HG03139 (cell line): ENCODE results near the gene RAD50.
A peak's percentile ranks its signal among the peaks of the same experiment; 100 is the strongest.

ENCODE experiments used
- ATAC-seq: cut with Tn5 transposase; IDR thresholded peaks from one replicate; pipeline ENCODE4 v1.9.1; 2021; ENCODE audit not compliant: unreplicated experiment

The RAD50 gene

GRCh38 chr5:132659598-132660493, 103.1 kb downstream of the RAD50 start:
- no peak for ATAC-seq

DNA sequence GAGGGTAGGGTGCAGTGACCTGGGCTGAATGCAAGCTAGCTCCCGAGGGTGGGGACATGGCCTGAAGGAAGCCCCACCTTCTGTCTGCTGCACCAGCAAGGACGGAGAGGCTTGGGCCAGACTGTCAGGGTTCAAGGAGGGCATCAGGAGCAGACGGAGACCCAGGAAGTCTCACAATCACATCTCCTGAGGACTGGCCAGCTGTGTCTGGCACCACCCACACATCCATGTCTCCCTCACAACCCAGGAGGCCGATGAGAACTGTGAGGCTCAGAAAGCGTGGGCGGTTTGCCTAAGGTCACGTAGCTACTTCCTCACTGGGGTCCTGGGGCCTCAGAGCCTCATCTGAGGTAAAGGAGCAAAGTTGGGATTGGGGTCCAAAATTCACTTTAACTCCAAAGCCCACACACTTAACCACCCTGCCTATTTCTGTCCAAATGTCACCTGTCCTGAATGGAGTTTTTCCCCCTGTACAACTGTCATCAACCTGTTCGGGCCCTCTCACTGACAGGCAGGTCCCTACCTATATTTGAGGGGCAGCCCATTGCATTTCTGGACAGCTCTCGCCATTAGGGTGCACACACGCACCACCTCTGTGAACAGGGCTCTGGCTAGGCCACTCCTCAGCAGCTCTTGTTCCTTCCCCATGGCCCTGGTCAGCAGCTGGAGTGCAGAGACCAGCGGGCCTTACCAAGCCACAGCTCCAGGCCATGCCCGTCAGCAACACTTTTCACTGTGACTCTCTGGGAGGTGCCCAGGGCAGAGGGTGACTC, 104.6 kb downstream of the RAD50 start:
- ATAC-seq = no peak

GRCh38 chr5:132662004-132662401, 105.2 kb downstream of the RAD50 start:
- no peak for ATAC-seq

- ATAC-seq = peak; percentile 50
Measured at GRCh38 chr5:132662925-132663770, 106.4 kb downstream of the RAD50 start.

DNA sequence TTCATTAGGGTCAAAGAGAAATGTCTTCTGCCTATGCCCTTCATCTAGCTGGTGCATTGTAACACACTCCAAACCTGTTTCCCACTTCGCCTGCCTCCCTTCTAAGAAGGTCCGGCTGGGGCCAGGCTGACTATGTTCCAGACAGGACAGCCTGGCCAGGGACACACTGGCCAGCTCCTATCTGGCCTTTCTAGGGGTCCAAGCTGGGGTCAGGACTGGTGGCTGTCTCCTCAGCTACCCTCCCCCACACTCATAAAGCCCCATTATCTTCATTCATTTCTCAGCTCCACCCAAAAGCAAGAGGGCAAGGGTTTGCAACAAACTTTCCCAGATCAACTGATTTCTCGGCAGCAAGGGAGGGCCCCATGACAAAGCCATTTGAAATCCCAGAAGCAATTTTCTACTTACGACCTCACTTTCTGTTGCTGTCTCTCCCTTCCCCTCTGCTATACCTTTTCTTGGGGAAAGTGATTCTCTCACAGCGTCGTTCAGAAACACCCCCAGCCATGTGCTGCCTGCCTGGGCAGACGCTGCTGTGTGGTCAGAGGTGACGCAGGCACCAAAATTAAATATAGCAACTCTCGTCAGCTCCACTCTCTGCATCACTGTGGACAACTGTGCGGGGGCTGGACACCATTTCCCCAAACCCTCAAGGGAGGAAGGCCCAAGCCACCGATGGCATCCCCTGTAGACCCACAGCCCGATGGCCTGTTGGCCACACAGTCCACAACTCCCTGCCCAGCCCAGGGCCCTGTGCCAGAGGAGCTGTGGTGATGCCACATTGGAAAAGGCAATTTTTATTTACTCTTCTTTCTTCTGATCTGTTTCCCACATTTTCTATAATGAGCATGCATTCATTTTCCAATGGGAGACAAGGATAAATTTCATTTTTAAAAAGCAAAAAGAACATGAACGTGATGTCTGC, 107.3 kb downstream of the RAD50 start:
- ATAC-seq = peak; percentile 36

- ATAC-seq = no peak
Measured at GRCh38 chr5:132664696-132665209, 108.0 kb downstream of the RAD50 start.

GRCh38 chr5:132665574-132666080, 108.8 kb downstream of the RAD50 start:
- no peak for ATAC-seq

DNA sequence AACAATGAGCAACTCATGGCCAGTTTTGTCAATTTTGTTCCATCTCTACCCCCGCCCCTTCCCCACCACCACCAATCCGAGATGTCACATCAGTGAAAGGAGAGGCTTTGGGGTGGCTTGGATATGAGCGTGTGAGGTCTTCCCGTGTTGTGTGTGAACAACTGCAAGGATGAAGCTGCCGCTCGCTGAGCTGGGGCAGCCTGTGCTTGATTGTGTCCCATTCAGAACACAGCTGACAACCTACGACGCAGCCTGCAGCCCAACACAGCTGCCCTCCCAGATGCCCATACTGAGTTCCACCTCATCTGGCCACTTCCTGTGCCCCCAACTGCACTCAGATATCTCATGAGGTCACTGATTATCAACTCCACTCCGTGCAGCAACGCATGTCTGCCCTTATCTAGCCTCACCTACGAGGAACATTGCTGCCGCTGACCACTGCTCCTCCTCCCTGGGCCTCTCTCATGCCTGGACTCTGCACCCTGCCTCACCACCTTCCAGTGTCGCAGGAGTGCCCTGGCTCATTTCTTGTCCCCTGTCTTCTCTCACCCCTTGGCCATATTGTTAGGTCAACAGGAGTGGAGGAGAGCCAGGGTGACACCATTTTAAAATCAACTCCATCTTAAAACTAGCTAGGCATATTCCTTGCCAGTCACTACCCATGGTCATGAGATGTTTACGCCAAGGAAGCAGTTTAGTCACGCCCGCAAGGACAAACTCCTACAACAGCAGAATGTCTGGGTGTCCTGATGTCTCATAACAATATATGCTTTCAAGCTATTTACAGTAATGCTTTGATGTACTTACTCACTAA, 109.7 kb downstream of the RAD50 start:
- no peak for ATAC-seq

GRCh38 chr5:132667309-132667708, 110.5 kb downstream of the RAD50 start:
- ATAC-seq = no peak

GRCh38 chr5:132667761-132668705, 111.3 kb downstream of the RAD50 start:
- ATAC-seq = no peak

- no peak for ATAC-seq
Measured at GRCh38 chr5:132668706-132669454, 112.1 kb downstream of the RAD50 start.

- no peak for ATAC-seq
Measured at GRCh38 chr5:132669455-132669820, 112.7 kb downstream of the RAD50 start.

DNA sequence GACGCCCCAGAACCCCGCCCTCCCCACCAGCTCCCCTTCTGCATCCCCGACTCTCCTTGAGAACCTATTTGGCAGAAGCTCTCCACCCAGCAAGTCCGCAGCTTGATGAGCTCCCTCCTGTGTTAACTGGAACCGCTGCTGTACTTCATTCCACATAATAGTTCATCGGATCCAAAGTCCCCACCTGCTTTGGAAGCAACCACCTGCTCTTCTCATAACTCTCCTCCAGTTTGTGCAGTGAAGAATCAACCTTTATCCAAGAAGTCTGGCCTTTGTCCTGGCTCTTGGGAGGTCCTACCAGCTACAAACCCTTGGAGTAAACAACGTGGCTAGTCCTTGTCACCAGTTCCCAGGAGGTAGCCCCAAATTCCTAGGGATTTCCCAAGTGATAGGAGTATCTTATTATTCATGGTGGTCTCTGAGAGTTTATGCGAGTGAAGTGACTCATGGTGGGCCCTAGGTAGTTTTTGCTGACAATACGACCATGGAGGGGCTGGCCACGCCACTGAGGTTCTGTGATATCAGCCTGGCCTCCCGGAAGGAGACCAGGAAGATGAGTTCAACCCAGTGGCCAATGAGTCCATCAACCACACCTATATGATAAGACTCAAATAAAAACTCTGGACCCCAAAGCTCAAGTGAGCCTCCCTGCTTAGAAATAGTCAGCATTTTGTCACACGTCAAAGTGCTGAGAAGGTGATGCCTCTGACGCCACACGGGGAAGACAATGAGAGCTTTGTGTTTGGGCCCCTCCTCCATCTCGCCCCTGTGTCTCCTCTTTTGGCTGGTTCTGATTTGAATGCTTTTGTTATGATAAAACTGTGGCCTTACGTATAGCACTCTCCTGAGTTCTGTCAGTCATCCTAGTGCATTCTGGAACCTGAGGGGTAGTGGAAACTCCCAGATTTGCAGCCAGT, 113.4 kb downstream of the RAD50 start:
- no peak for ATAC-seq

GRCh38 chr5:132671000-132671399, 114.2 kb downstream of the RAD50 start:
- no peak for ATAC-seq

- ATAC-seq = no peak
Measured at GRCh38 chr5:132673488-132673887, 116.7 kb downstream of the RAD50 start.
